Activated T-helper 1 cell treated with Interleukin-2 at 50 U/mL for 16 hours (primary cell): ENCODE data around the gene IL1RAPL1.
"Not testable (repeated sequence)": the region's sequence is repeated elsewhere in the genome, so short reads cannot be mapped to it uniquely, and the experiment has no call there.

Source experiments
- DNase-seq: peaks from one replicate; pipeline ENCODE4 v3.0.0-alpha.2; 2020; ENCODE audit warnings: low read depth

The IL1RAPL1 gene

GRCh38 chrX:29122817-29123216 is 535.6 kb downstream of the IL1RAPL1 start:
- DNase-seq = not testable (repeated sequence)

GRCh38 chrX:29130905-29131304 is 543.7 kb downstream of the IL1RAPL1 start:
- no peak for DNase-seq

- DNase-seq = no peak
These were observed 549.7 kb downstream of the IL1RAPL1 start for GRCh38 chrX:29136904-29137303.

- DNase-seq = no peak
These were observed 550.8 kb downstream of the IL1RAPL1 start for GRCh38 chrX:29138003-29138402.

- DNase-seq = no peak
These were observed 556.1 kb downstream of the IL1RAPL1 start for GRCh38 chrX:29143356-29143755.

GRCh38 chrX:29143756-29144155 is 556.5 kb downstream of the IL1RAPL1 start:
- DNase-seq = no peak

GRCh38 chrX:29145316-29145715 is 558.1 kb downstream of the IL1RAPL1 start:
- no peak for DNase-seq

- DNase-seq = no peak
These were observed 561.3 kb downstream of the IL1RAPL1 start for GRCh38 chrX:29148511-29148910.

GRCh38 chrX:29155286-29155685 is 568.0 kb downstream of the IL1RAPL1 start:
- DNase-seq = no peak

- DNase-seq = no peak
These were observed 585.6 kb downstream of the IL1RAPL1 start for GRCh38 chrX:29172880-29173279.

- no peak for DNase-seq
These were observed 600.0 kb downstream of the IL1RAPL1 start for GRCh38 chrX:29187264-29187663.

- DNase-seq = no peak
These were observed 609.3 kb downstream of the IL1RAPL1 start for GRCh38 chrX:29196501-29196900.

GRCh38 chrX:29215251-29215650 is 628.0 kb downstream of the IL1RAPL1 start:
- DNase-seq = no peak

- DNase-seq = no peak
These were observed 638.4 kb downstream of the IL1RAPL1 start for GRCh38 chrX:29225670-29226069.

- DNase-seq = no peak
These were observed 642.6 kb downstream of the IL1RAPL1 start for GRCh38 chrX:29229802-29230201.

GRCh38 chrX:29231800-29232199 is 644.6 kb downstream of the IL1RAPL1 start:
- DNase-seq = no peak

- DNase-seq = no peak
These were observed 646.4 kb downstream of the IL1RAPL1 start for GRCh38 chrX:29233592-29234183.

GRCh38 chrX:29237972-29238371 is 650.7 kb downstream of the IL1RAPL1 start:
- no peak for DNase-seq

- no peak for DNase-seq
These were observed 654.6 kb downstream of the IL1RAPL1 start for GRCh38 chrX:29241809-29242208.

- DNase-seq = no peak
These were observed 655.6 kb downstream of the IL1RAPL1 start for GRCh38 chrX:29242856-29243255.

GRCh38 chrX:29243942-29244341 is 656.7 kb downstream of the IL1RAPL1 start:
- no peak for DNase-seq

GRCh38 chrX:29254515-29254914 is 667.3 kb downstream of the IL1RAPL1 start:
- DNase-seq = no peak

- DNase-seq = no peak
These were observed 670.3 kb downstream of the IL1RAPL1 start for GRCh38 chrX:29257521-29257920.

GRCh38 chrX:29269390-29269789 is 682.1 kb downstream of the IL1RAPL1 start:
- no peak for DNase-seq

GRCh38 chrX:29274517-29274916 is 687.3 kb downstream of the IL1RAPL1 start:
- DNase-seq = no peak
